Right atrium auricular region (tissue), 2 donors: Measurements from ENCODE around the gene MCF2L2. TPM values are rescaled to one million over a fixed set of nuclear protein-coding genes. Genes with fewer than 3 reads are reported as not detected.

ENCODE experiments used
- DNase-seq: peaks from one replicate; pipeline ENCODE4 v3.0.0-alpha.2; 2019; ENCODE audit warnings: low spot score
- H3K27ac ChIP-seq, 2 donors: fragments of 200-600 bp; sonication (generic); 1 replicate in 1 of 2; 2 replicates in 1 of 2; pipeline ENCODE4 v1.5.1; 2016 to 2019
- H3K27me3 ChIP-seq, 2 donors: fragments of 200-600 bp; sonication (generic); one replicate each; pipeline versions ENCODE4 v1.5.1 to v1.6.0; 2017 to 2019
- H3K36me3 ChIP-seq: fragments of 200-600 bp; sonication (generic); one replicate; pipeline ENCODE4 v1.5.1; 2016
- H3K4me1 ChIP-seq, 2 donors: fragments of 200-600 bp; sonication (generic); one replicate each; pipeline versions ENCODE4 v1.5.1 to v1.6.0; 2017 to 2019
- H3K4me3 ChIP-seq, 2 donors: fragments of 200-600 bp; sonication (generic); 1 replicate in 1 of 2; 2 replicates in 1 of 2; pipeline ENCODE4 v1.5.1; 2017 to 2019; ENCODE audit warnings: mild to moderate bottlenecking in 1 of 2, moderate library complexity in 1 of 2
- H3K9me3 ChIP-seq, 2 donors: fragments of 200-600 bp; sonication (generic); one replicate each; pipeline ENCODE4 v1.5.1; 2019
- CTCF ChIP-seq, 2 donors: fragments of 200-600 bp; sonication (generic); IDR thresholded peaks; one replicate each; pipeline ENCODE4 v1.5.1; 2019; ENCODE audit warnings: antibody characterized with exemption in 2 of 2
- total RNA-seq, 2 donors: library from RNA; depleted of rRNA; stranded (reverse); fragments of >200 nt; gene quantifications; one replicate each; pipeline ENCODE4 v1.1.0, GENCODE V29; 2016

Gene MCF2L2
- total RNA-seq, 2 donors from 2014 or later: 0.08 TPM; not detected in 1

- H3K4me3 ChIP-seq: no peak overlapping the region
- H3K4me1 ChIP-seq: peaks cover 0 to 8% of the 10 kb centered on the region in 2 donors
- H3K27ac ChIP-seq: peak overlapping the region in 1 of 2 donors; percentile 8
- no peak for DNase-seq
- TF ChIP-seq CTCF (IDR thresholded peaks at IDR 0.05): no peak
- H3K36me3 ChIP-seq: no peaks in the 10 kb centered on the region
- H3K9me3 ChIP-seq: no peaks in the 10 kb centered on the region
- no peaks in the 10 kb centered on the region for H3K27me3 ChIP-seq
These were observed 216.3 kb downstream of the MCF2L2 start for GRCh38 chr3:183212096-183212495.

GRCh38 chr3:183211352-183211751, 217.1 kb downstream of the MCF2L2 start:
- Histone ChIP-seq H3K4me3 (no peak overlapping the region), H3K27ac (peak overlapping the region; percentile 35 to 50), H3K27me3 (no peaks in the 10 kb centered on the region), H3K9me3 (no peaks in the 10 kb centered on the region), H3K4me1 (peaks cover 0 to 8% of the 10 kb centered on the region in 2 donors), H3K36me3 (no peaks in the 10 kb centered on the region)
- no peak for TF ChIP-seq CTCF (IDR thresholded peaks at IDR 0.05)
- no peak for DNase-seq

GRCh38 chr3:183210862-183211341, 217.5 kb downstream of the MCF2L2 start:
- no peak for DNase-seq
- no peaks in the 10 kb centered on the region for H3K9me3 ChIP-seq
- peak overlapping the region; percentile 35 to 50 for H3K27ac ChIP-seq
- H3K4me3 ChIP-seq: no peak overlapping the region
- no peaks in the 10 kb centered on the region for H3K27me3 ChIP-seq
- H3K4me1 ChIP-seq: peaks cover 0 to 8% of the 10 kb centered on the region in 2 donors
- no peak for TF ChIP-seq CTCF (IDR thresholded peaks at IDR 0.05)
- no peaks in the 10 kb centered on the region for H3K36me3 ChIP-seq

- no peaks in the 10 kb centered on the region for H3K36me3 ChIP-seq
- TF ChIP-seq CTCF (IDR thresholded peaks at IDR 0.05): no peak
- no peaks in the 10 kb centered on the region for H3K9me3 ChIP-seq
- H3K27me3 ChIP-seq: no peaks in the 10 kb centered on the region
- peaks cover 0 to 8% of the 10 kb centered on the region in 2 donors for H3K4me1 ChIP-seq
- DNase-seq: no peak
- no peak overlapping the region for H3K4me3 ChIP-seq
- peak overlapping the region in 1 of 2 donors; percentile 35 for H3K27ac ChIP-seq
These were observed 218.1 kb downstream of the MCF2L2 start for GRCh38 chr3:183210341-183210740.

GRCh38 chr3:183208800-183209199, 219.6 kb downstream of the MCF2L2 start:
- Histone ChIP-seq H3K4me1 (peaks cover 0 to 8% of the 10 kb centered on the region in 2 donors), H3K9me3 (peaks cover 0 to 2% of the 10 kb centered on the region in 2 donors), H3K27me3 (no peaks in the 10 kb centered on the region), H3K4me3 (no peak overlapping the region), H3K36me3 (no peaks in the 10 kb centered on the region), H3K27ac (no peak overlapping the region)
- DNase-seq: no peak
- TF ChIP-seq CTCF (IDR thresholded peaks at IDR 0.05): no peak

GRCh38 chr3:183208260-183208659, 220.2 kb downstream of the MCF2L2 start:
- DNase-seq: no peak
- peaks cover 0 to 8% of the 10 kb centered on the region in 2 donors for H3K4me1 ChIP-seq
- no peak for TF ChIP-seq CTCF (IDR thresholded peaks at IDR 0.05)
- H3K9me3 ChIP-seq: peaks cover 0 to 8% of the 10 kb centered on the region in 2 donors
- H3K27ac ChIP-seq: no peak overlapping the region
- H3K4me3 ChIP-seq: no peak overlapping the region
- no peaks in the 10 kb centered on the region for H3K27me3 ChIP-seq
- no peaks in the 10 kb centered on the region for H3K36me3 ChIP-seq
